Kidney (tissue), 14 donors: Measurements from ENCODE around the gene NREP. TPM values are rescaled to one million over a fixed set of nuclear protein-coding genes. Genes with fewer than 3 reads are reported as not detected.

Experiments used
- DNase-seq, 5 donors: peaks; one replicate each; pipeline ENCODE4 v3.0.0-alpha.2; 2013 to 2020
- FAIRE-seq: peaks from 2 replicates; lab custom pipeline; 2012; peaks lifted over from hg19 to GRCh38; lab: Jason Lieb, UNC
- H3K27ac ChIP-seq, 2 donors: one replicate each; pipeline ENCODE4 v1.7.0; 2013; ENCODE audit warnings: low read depth in 2 of 2, low read length in 2 of 2, inconsistent platforms in 1 of 2
- H3K27me3 ChIP-seq: one replicate; pipeline ENCODE4 v1.7.1; 2013; ENCODE audit warnings: low read length, inconsistent platforms; ENCODE audit not compliant: control insufficient read depth, insufficient read depth
- H3K36me3 ChIP-seq, 3 donors: one replicate each; pipeline versions ENCODE4 v1.7.0 to v1.7.1; 2013; ENCODE audit warnings: low read length in 3 of 3, control low read depth in 1 of 3, inconsistent platforms in 1 of 3; ENCODE audit not compliant: insufficient read depth in 3 of 3, control insufficient read depth in 2 of 3
- H3K4me1 ChIP-seq, 3 donors: one replicate each; pipeline versions ENCODE4 v1.7.0 to v1.7.1; 2013; ENCODE audit warnings: low read length in 3 of 3, inconsistent platforms in 1 of 3, low read depth in 1 of 3; ENCODE audit not compliant: control insufficient read depth in 2 of 3, insufficient read depth in 2 of 3
- H3K4me3 ChIP-seq, 3 donors: one replicate each; pipeline versions ENCODE4 v1.7.0 to v1.8.1; 2013; ENCODE audit warnings: low read length in 3 of 3, control low read depth in 1 of 3, inconsistent platforms in 1 of 3
- H3K9ac ChIP-seq, 3 donors: one replicate each; pipeline versions ENCODE4 v1.7.0 to v1.7.1; 2013; ENCODE audit warnings: low read length in 3 of 3, control low read depth in 1 of 3, inconsistent platforms in 1 of 3
- H3K9me3 ChIP-seq, 3 donors: one replicate each; pipeline versions ENCODE4 v1.7.0 to v1.7.1; 2013; ENCODE audit warnings: low read length in 3 of 3, control low read depth in 1 of 3, inconsistent platforms in 1 of 3; ENCODE audit not compliant: control insufficient read depth in 2 of 3, insufficient read depth in 1 of 3
- intact Hi-C: fragments of 100-400 bp; cut with DNase I; formaldehyde crosslinking; loops from one replicate; pipeline ENCODE4 v1.11.1; 2022
- polyA plus RNA-seq: library from polyadenylated mRNA; stranded (reverse); fragments of 350-450 nt; fragmentation: Illumina TruSeq; extraction: RNeasy Lipid Tissue Mini Kit (QIAGEN cat#74804); gene quantifications from one replicate; pipeline ENCODE4 v1.2.3, GENCODE V29; 2014; ENCODE audit warnings: low read depth, low replicate concordance; ENCODE audit not compliant: insufficient read depth
- total RNA-seq: library from RNA; stranded (reverse); fragmentation: NEBNext Ultra II Directional; extraction: Animal tissue kit (Norgen Biotek cat#: 25700); gene quantifications from one replicate; pipeline ENCODE4 v1.2.1, GENCODE V29; 2021
- TF ChIP-seq, protein P1 (sequence below): IDR thresholded peaks from 3 replicates; pipeline ENCODE4 v1.5.1; 2012; ENCODE audit warnings: mild to moderate bottlenecking, moderate library complexity, borderline replicate concordance; ENCODE audit not compliant: insufficient read depth; ENCODE audit errors: extremely low read depth
- donor health status: control.
- donor health status: control.
- donor health status: control.
- donor health status: control.
- donor health status: control.
- donor health status: DM: yes; HTN: yes; CAD: no.
- donor health status: Normal renal cell carcinoma (clear cell type).

The NREP gene
- total and polyA plus RNA-seq, 2 donors from 2014 or later, result 20.9 to 37.0 TPM

DNA sequence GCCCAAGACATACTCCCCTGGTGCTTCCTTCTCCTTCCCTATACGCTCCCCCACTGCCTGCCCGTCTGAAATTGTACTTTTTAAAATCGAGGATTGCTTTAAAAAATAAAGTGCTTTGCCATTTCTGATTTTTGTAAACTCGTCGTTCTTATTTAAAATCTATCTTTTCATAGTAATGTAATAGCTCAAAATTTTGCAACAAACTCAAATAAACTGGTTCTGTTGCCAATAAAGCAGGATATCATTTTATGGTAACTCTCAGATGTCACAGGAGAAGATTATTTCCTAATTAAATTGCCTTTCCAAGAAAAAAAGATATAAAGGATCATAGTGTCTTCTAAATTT, 1.3 kb upstream of the NREP start:
- intact Hi-C loops, result no loop called here
- Histone ChIP-seq H3K36me3 (no peaks in the 10 kb centered on the region), H3K27ac (peak overlapping the region; percentile 89 to 91), H3K27me3 (no peaks in the 10 kb centered on the region), H3K9ac (peak overlapping the region in 2 of 3 donors; percentile 6 to 66), H3K4me3 (peak overlapping the region; percentile 55 to 93 (median 75)), H3K9me3 (no peaks in the 10 kb centered on the region), H3K4me1 (peaks cover 0 to 7% (median 5%) of the 10 kb centered on the region in 3 donors)
- no peak for DNase-seq
- FAIRE-seq, result no peak
- TF ChIP-seq, protein P1, sequence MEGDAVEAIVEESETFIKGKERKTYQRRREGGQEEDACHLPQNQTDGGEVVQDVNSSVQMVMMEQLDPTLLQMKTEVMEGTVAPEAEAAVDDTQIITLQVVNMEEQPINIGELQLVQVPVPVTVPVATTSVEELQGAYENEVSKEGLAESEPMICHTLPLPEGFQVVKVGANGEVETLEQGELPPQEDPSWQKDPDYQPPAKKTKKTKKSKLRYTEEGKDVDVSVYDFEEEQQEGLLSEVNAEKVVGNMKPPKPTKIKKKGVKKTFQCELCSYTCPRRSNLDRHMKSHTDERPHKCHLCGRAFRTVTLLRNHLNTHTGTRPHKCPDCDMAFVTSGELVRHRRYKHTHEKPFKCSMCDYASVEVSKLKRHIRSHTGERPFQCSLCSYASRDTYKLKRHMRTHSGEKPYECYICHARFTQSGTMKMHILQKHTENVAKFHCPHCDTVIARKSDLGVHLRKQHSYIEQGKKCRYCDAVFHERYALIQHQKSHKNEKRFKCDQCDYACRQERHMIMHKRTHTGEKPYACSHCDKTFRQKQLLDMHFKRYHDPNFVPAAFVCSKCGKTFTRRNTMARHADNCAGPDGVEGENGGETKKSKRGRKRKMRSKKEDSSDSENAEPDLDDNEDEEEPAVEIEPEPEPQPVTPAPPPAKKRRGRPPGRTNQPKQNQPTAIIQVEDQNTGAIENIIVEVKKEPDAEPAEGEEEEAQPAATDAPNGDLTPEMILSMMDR, result no peak

DNA sequence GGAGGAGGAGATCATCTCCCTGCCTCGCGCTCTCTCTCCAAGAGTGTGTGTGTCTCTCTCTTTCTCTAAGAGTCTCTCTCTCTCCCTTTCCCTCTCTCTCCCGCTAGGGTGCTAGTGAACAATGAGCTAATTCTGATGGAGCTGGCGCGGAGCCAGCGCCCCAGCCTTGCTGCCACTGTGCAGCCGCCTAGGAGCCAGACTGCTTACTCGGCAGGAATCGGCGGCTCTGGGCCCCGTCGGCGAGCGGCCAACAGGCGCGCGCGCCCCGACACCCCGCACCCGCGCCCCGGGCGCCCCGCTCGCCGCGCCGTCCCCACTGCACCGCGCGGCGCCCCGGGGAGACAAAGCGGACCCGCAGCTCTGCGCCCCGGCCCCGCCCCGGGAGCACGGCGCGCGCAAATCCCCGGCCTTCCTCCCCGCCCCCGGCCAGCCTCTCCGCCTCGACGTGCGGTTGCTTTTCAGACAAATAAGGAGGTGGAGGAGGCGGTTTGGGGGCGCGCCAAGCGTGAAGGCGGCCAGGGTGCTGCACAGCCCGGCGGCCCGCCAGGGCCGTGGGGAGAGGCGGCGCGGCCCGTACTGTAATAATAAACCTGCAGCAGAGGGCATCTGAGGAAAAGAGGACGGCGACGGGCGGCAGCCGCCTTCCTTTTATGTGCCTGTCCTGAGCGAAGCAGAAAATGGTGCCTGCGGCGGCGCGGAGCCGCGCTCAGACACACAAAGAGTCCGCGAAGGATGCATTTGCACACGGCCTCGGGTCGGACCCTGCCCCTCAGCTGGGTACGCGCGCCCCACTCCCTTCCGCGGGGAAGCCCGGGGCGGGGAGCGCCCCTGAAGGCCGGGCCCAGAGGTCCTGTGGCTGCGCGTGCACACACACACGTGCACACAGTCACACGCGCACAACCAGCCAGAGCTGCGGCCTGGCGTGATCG, 625 bp upstream of the NREP start:
- DNase-seq, result peak; percentile 93 to 98 (median 97)
- intact Hi-C loops, result no loop called here
- peak overlapping the region; percentile 89 to 91 for H3K27ac ChIP-seq
- FAIRE-seq, result no peak
- H3K9me3 ChIP-seq, result no peaks in the 10 kb centered on the region
- no peaks in the 10 kb centered on the region for H3K36me3 ChIP-seq
- peaks cover 0 to 7% (median 5%) of the 10 kb centered on the region in 3 donors for H3K4me1 ChIP-seq
- TF ChIP-seq, protein P1, result peak; percentile 40
- peak overlapping the region; percentile 35 to 87 (median 66) for H3K9ac ChIP-seq
- peak overlapping the region; percentile 88 to 96 (median 93) for H3K4me3 ChIP-seq
- H3K27me3 ChIP-seq, result no peaks in the 10 kb centered on the region

DNA sequence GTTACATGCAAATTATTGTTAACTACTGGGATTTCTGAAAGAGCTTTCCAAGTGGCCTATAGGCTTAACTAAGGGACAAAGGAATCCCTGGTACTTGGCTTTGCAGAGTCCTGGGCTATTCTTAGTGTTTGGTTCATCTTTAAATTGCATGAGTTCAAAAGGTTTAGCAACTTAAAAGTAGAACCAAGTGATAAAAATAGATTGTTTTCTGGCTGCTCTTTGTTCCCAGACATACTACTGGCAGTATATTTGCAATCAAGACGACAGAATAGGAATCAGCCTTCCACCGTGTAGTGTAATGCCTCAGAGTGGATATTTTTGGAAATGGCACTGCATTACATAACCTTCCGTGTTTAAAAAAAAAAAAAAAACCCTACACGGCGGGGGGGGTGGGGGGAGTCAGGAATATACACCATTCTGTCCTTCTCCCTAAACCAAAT, 1.0 kb downstream of the NREP start:
- H3K9me3 ChIP-seq, result no peaks in the 10 kb centered on the region
- H3K36me3 ChIP-seq, result no peaks in the 10 kb centered on the region
- no peaks in the 10 kb centered on the region for H3K27me3 ChIP-seq
- H3K4me3 ChIP-seq, result peak overlapping the region; percentile 88 to 96 (median 93)
- H3K4me1 ChIP-seq, result peaks cover 0 to 7% (median 5%) of the 10 kb centered on the region in 3 donors
- TF ChIP-seq, protein P1, result no peak
- H3K27ac ChIP-seq, result peak overlapping the region in 1 of 2 donors; percentile 48
- H3K9ac ChIP-seq, result peak overlapping the region in 2 of 3 donors; percentile 80 to 87
- FAIRE-seq, result no peak
- intact Hi-C loops, result no loop called here
- DNase-seq, result peak in 2 of 5 donors; percentile 82 to 87
